GM15510 (cell line): ENCODE data around the gene TRIM28.
A peak's percentile ranks its signal among the peaks of the same experiment; 100 is the strongest.

Experiments used
- POLR2A ChIP-seq: IDR thresholded peaks from 3 replicates; pipeline ENCODE4 v1.6.1; 2011; ENCODE audit warnings: borderline replicate concordance; ENCODE audit not compliant: insufficient read length; ENCODE audit errors: extremely low read depth

Gene TRIM28

DNA sequence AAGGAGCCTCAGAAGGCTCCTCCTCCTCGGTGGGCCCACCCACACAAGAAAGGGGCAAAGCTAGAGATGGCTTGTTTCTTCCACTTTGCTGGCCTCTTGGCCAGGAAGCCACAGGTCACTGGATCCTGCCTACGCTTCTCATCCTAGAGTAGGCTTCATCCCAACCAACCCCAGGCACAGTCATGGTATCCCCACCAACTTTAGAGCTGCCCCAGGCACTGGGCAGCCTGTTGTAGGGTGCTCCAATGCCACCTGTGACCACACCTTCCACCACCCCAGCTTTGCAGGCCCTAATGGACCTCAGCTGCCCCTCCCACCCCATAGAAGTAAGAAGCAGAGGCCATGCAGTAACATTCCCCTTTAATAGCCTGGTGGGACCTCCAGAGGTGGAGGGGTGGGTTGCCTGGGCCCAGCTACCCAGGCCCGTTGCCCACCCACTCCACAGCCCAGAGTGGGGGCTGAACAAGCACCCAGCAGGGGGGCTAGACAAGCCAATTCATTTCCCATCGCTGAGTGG, 11.6 kb downstream of the TRIM28 start:
- no peak for TF ChIP-seq POLR2A

DNA sequence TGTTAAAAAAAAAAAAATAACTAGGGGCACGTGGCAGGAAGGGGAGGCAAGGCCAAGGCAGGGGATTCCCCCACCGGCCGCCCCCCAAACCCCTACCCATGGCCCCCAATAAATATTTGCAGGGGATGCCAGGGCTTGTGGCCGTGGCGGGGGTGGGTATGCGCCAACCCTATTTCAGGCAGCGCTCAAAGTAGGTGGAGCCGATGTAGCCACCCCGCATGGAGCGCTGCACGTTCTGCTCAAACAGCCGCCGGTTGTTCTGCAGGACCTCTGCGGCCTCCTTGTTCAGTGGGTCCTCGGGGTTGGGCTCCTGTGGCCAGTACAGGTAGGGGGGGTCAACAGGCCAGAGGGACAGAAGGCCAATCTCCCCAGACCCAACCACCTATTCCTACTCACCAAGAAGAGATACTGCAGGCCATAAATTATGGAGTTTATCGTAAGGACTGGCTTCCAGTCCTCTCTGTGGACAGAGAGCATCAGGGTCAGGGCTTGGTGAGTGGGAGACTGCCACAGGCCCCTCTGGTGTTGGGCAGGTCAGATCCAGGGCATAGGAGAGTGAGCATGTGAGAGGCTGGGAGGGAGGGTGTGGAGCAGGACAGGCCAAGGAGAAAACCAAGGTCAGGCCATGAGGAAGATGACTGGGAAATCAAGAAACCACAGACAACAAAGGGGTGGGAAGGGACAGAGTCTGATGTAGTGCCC, 12.2 kb downstream of the TRIM28 start:
- no peak for TF ChIP-seq POLR2A

DNA sequence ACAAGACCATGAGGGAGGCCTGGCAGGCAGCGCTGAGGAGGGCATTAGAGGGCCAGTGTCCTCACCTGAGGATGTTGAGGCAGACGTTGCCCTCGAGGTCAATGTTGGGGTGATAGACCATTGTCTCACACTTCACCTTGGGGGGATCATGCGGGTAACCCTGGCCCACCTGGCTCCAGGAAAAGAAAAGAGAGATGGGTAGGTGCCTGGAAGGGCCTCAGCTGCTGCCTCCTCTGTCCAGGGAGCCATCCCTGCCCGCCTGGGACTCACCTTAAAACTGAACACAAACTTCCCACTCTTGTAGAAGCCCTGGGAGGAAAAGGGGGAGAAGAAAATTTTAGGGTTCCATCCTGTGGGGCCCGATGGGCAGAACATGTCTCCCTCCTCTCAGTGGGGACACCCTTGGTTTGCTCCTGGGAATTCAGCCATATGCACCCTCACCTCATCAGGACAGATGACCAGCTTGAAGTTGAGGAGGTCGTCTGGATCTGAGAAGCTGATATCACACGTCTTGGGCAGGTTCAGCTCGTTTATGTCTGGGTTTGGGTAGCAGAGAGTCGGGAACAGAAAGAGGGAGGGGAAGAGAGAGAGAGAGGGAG, 12.9 kb downstream of the TRIM28 start:
- no peak for TF ChIP-seq POLR2A

DNA sequence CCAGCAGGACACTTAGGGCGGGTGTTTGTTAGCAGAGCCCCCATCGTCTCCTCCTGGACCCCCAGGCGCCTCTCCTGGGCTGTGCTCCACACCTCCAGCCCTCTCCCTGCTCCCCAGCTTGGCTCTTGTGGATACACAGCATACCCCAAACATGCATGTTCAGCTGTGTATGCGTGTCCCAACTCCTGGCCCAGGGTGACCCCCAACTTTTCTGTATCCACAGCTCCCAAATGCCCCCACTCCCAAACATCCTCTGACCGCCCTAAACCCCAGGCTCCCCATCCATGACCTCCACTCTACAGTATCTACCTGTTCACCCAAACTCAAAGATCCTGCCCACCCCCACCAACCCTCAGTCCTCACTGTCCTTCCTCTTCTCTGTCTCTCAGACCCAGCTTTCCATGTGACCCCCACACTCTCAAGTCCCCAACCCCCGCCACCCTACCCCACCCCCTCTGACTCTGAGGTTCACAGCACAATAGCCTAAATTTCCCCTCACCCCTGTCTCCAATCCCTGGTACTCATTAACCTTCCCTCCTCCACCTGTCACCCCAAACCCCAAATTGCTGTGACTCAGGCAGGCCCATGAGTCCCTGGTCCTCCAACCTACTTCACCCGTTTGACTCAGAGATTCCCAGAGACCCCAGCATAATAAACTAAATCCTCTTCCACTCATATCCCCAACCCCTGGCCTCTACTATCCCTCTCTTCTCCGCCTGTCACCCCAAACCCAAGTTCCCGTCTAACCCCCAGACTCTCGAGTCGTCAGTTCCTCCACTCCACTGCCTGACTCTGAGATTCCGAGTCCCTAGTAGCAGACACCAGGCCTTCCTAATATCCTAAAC, 13.6 kb downstream of the TRIM28 start:
- TF ChIP-seq POLR2A = no peak

DNA sequence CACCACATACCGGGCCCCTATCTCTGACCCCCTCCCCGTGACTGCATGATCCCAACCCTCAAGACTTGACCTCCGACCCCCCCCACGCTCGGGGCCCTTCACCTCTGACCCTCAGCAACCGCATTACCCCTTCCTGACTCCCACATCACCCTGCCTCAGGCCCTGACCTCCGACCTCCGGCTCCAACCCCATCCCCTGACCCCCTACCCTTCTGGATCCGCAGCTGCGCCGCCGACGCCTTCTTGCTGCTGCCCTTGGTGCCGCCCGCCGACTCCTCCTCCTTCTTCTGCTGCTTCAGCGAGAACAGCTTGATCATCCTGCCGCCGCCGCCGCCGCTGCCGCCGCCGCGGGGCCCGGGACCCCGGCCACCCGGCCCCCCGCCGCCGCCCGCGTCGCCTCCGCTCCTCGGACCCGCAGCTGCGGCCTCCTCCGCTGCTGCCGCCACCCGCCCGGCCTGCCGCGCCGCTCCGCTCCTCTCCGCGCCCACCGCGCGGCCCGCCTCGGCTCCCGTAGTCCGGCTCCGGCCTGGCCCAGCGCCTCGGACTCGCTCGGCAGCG, 14.3 kb downstream of the TRIM28 start, which contains the start of gene UBE2M:
UBE2M (minus strand) TSS at position 546 of the 557 bp plus-strand sequence; CDS start at position 316, 230 bp downstream.
- TF ChIP-seq POLR2A = no peak

DNA sequence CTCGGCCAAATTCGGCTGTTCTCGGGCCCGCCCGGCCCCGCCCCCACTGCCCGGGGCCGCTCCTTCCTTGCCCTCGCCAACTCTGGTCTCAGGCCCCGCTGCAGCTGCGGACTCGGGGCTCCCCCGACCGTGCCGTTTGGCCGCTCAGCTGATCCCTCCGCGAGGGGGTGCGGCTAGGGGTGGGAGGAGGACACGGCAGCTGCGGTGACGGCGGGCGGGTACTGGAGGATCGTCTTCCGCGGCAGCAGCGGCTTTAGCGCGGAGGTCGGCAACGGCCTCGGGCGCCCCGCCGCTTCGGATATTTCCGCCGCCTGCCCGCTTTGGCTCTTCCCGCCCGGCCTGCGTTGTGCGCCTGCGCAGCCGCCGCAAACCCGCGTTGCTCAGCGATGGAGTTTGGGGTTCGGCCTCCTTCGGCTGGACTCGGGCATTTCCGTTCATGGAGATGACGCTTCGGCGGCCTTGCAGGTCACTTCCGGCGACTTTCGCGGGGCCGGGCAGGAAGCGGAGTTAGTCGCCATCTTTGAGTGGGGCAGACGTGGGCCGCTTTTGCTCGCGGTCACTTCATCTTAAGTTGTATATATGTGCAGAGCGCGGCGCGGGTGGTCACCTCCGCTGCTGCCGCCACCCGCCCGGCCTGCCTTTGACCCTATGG, 14.9 kb downstream of the TRIM28 start:
- TF ChIP-seq POLR2A = peak; percentile 71

DNA sequence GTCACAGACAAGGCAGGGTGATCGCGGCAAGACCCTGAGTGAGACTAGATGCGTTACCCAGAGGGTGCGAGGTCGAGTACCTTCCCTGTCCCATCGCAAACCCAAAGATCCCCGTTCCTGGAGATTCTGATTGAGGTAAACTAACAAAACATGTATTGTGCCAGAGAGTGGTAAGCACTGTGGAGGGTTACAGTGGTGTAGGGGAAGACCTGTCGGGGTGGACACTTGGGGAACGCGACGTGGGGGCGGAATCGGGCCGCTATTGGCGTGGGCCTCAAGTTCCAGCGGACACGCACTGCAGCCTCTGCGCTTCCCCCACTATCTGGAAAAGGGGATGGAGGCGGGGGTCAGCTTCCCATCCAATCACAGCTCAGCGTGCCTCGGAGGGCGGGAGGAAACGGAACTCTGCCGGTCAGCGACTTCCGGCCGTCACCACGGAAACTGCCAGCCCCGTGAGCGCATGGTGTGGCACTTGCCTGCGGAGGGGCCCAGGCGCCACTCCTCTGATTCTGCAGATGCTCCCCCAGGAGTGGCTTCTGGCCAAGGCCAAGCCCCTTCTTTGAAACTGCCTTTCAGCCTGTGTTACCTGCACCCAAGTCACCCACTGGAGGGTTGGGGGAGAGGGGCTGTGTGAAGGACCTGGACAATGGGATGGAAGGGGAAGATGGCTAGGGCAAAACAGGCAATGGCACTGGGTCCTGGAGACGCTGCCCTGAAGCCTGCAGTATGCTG, 15.6 kb downstream of the TRIM28 start:
- peak; percentile 74 for TF ChIP-seq POLR2A

DNA sequence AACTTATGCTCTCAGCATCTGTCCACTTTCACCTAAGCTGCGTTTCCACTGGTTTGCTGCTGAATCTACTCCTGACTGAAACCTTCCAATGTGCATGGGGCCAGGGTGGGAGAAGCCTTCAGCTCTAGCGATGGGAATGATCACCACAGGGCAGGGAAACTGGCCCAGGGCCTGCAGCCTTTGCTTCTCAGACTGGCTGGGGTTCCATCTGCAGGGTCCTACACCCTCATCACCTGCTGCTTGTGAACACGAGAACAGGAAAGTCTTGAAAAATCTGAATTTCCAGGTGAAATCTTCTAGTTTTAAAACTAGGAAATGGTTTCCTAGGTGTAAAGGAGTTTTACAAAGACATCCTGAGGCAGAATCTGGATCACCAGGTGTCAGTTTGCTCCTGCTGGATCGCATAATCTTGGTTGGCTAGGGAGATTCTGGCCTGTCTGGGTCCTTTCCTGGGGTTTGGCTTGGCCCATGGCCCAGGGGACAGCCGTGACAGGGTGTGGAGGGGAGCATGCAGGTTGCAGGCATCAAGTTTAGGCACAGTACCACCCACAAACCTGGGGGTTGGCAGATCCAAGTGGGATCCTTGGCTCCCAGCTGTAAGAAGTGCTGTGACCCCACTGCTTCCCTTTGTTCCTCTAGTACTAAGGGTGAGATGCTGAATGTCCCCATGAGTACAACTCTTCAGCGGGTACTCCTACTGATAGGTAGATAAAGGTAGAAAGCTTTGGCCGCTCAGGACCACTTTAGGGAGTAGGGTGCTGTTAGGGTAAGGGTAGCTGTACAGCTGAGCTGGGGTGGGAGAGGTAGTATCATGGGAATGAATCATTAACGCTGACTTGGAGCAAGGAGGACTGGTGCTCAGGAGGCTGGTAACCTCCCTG, 16.4 kb downstream of the TRIM28 start:
- TF ChIP-seq POLR2A = no peak

DNA sequence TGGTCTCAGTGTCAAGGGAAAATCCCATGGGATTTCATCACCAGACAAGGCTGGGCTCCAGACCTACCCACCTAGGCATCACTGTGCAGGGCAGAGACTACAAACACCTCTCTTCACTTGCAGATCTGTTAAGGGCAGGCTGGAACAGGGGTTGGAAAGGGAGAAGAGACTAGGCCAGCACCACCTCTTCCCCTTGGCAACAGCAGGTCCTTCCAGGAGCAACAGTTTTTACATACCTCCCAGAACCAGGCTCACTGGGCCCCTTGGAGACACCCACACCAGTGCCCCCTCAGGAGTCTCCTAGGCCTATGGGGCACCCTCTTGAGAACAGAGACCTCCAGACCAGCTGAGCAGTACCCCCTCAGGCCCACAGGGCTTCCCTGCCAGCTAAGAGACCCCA, 17.1 kb downstream of the TRIM28 start:
- no peak for TF ChIP-seq POLR2A

DNA sequence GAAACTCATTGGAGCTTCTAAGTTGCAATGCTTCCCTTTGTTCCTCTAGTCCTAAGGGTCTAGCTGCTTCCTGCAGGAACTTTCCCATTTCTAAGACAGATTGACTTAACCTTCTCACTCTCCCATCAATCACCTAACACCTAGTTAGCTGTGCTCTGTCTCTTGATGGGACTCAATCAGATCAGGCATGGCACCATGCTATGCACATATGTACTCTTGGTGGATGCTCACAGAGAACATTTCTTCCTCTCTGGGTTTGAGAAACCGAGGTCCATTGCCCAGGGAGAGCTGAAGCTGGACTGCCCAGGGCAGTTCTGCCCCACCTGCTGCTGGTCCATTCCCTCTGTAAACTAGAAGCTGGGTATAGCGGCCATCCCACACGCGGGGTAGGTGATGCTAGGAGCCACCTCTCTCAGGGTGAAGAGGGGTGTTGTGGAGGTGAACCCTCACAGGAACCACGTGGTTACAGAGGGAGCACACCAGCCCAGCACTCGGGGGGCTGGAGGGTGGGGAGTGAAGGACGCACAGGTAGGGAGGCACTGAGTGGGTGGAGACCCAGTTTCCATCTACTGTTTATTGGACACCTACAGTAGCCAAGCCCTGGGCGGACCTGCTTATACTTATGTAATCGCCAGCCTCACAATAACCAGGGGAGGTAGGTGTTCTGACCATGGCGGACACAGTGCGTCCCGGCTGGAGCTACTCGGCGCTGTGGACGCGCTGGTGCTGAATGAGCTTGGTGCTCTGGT, 17.7 kb downstream of the TRIM28 start:
- no peak for TF ChIP-seq POLR2A

DNA sequence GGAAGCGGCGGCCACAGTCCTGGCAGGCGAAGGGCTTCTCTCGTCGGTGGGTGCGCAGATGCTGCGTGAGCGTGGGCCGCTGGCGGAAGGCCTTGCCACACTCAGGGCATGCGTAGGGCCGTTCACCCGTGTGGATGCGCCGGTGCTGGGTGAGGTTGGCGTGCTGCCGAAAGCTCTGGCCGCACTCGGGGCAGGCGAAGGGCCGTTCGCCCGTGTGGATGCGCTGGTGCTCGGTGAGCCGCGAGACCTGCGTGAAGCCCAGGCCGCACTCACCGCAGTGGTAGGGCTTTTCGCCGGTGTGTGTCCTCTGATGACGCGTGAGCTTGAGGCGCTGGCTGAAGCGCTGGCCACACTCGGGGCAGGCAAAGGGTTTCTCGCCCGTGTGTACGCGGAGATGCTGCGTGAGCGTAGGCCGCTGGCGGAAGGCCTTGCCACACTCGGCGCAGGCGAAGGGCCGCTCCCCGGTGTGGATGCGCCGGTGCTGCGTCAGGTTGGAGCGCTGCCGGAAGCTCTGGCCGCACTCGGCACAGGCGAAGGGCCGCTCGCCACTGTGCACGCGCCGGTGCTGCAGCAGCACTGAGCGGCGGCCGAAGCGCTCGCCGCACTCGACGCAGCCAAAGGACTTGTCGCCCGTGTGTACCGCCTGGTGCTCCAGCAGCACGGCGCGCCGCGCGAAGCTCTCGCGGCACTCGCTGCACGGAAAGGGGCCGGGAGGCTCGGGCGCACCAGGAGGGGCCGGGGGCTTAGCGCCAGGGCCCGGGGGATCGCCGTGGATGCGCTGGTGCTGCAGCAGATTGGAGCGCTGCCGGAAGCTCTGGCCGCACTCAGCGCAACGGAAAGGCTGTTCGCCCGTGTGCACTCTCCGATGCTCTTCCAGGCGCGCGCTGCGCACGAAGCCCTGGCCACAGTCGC, 18.5 kb downstream of the TRIM28 start:
- peak; percentile 52 for TF ChIP-seq POLR2A
